Fibroblast of skin of left quadriceps (primary cell): ENCODE measurements around the gene DNAH6.

ENCODE experiments used
- DNase-seq, 2 experiments: peaks; one replicate each; pipeline ENCODE4 v3.0.0-alpha.2; 2013; ENCODE audit warnings: low read depth in 2 of 2

The DNAH6 gene

DNA sequence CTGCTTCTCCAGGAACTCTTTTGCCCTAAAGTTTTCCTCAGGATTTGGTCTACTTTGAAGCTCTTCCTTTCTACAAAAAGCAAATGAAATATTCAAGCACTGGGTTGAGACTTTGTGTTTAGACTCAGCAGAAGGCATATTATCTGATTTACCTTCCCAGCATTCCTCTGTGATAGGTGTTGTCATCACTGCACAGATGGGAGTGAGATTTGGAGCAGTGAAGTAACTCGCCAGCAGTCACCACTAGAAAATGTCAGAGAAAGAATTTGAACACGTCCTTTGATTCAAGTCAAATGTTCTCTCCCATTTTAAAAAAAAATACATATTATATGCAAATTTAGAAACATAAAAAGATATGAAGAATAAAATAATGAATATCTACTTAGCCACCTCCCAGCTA is 112.2 kb downstream of the DNAH6 start:
- DNase-seq = no peak

DNA sequence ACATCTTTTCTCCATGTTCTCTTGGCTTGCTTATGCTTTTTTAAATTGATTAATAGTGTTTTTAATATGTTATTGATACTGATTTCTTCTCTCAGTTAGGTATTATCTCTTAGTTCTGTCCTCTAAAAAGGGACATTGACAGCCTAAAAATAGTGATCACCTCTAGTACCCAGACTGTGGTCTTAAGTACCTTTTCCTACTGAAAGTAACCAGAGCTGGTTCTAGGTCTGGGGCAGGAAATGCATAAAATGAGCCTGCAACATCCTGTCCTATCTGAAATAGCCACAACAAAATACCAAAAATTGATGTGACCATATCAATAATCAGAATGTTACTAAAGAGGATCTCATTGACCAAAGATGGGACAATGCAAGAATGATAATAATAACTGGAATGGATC is 113.3 kb downstream of the DNAH6 start:
- no peak for DNase-seq

DNA sequence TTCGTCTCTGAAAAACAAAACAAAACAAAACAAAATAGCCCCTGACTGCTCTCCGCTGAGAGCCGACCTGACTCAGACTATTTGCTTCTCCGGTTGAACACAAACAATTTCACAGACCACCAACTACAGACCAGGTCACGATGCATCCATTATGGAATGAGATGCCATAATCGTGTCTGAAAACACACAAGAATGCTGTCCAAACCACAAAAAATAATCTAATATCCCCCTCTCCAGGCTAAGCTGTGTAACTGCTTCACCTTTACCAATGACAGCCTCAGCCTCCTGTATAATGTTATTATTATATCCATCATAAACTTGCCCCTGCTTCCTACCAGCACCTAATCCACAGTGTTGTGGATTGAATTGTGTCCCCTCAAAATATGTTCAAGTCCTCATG is 114.7 kb downstream of the DNAH6 start:
- DNase-seq = peak; percentile 3 to 4

DNA sequence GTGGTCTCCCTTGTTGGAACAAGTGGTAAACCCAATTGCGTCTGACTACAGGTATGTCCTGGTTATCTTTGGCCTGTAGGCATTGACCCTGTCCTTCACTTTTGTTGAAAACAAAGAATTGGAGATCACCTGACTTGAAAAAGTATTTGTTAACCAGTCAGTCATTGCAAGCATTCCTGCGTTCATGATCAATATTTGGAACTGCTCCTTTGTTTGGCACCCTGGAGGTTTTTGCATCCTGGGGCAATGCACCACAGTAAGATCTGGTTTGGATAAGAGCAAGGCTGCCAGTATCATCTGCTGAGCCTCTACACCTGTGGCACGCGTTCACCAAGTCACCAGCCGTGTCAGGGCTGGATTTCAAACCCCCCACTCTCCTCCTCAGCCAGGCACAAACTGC is 115.7 kb downstream of the DNAH6 start:
- DNase-seq = no peak

DNA sequence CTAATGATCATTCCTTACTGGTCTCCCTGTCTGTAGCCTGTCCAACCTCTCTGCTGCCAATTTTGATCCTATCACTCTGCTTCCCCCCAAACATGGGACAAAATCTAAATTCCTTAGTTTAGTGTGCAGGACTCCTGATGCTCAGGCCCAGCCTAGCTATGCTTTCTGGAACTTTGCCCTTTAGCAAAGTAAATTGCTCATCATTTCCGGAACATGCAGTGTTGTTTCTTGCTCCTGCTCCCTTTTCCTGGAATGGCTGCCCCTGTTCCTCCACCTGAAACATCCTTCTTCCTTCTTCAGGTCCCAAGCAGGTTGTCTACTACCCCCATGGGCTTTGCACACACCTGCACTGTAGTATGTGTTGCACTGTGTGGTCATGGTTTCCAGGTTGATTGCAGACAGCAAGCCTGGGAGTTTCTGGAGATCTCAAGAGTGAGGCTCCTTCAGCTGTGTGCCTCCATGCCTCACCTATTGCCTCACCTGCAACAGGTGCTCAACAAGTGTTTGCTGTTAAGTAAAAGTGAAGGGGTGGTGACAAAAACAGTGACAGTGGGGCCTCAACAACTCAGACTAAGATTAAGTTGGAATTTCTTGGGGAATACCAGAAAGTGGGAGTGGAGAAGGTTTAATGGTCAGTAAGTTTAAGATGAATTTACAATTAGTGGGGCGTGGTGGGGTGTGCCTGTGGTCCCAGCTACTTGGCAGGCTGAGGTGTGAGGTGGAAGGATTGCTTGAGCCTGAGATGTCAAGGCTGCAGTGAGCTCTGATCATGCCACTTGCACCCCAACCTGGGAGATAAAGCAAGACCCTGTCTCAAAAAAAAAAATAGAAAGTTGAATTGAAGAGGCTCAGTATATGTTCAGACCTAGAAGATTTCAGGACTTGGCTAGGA is 120.0 kb downstream of the DNAH6 start:
- no peak for DNase-seq

DNA sequence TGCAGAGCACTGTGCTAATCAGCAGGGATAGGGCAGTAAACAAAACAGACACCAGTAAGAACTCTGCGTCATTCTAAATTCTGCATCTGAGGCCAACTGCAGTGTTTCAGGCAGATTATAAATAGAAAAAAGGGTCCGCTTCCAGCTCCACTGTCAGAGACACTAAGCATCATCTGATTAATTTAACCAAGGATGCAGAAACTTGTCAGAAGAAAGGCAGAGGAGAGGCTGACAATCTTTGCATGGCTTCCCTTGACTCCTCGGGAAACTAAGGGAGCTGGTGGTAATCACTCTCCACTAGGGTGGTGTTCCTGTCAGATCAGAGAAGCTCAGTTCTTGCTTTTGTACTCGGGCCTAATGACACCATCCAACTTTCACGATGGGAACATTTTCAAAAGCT is 123.5 kb downstream of the DNAH6 start:
- DNase-seq = no peak

DNA sequence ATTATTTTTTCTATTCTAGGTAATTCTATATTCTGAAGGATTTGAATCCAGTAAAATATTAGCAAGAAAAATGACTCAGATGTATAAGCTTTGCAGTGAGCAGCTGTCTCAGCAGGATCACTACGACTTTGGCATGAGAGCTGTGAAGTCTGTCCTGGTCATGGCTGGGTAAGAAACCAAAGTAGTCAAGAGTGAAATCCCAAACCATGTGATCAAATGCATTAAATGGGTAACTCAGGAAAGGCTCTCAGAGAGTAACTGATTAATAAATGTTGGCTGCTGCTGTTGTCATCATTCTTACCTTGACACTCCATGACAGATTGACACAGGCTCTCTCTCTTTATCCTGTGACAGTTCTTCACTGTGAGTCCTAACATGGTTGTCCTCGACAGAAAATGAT is 124.1 kb downstream of the DNAH6 start:
- DNase-seq = no peak

DNA sequence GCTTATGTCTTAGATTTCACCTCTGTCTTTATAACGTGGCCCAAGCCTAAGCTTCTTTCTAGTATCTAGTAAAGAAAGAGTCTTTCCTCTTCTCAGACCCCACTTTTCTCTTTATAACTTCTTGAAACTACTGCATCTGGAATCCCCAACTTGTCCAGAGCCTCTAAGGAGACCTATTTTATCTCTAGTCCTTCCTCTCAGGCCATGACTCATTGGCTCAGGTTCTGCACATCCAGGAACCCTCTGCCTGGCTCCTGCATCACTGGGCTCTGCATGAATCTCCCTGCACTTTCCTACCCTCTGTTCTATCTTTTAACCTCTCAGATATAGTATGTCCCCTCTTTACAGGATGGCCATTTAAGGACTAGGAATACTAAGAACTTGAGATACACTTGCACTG is 124.7 kb downstream of the DNAH6 start:
- no peak for DNase-seq

DNA sequence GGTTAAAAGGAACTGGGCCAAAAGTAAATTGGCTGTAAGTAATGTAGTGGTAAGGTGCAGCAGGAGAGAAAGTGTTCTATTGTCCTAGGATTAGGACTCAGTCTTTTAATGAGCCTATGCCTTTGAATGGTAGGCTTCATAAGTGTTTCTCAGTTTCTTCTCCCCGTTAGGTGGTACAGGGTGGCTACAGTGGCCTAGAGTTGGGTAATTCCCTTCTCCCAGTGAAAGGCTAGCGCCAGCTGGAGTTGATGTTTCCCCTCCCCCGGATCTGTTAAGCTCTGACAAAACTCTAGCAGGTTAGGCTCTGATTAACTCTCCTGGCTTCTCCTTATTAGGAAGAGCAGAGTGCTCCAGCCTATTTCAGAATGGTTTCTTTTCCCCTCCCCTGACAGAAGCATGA is 127.7 kb downstream of the DNAH6 start:
- no peak for DNase-seq

DNA sequence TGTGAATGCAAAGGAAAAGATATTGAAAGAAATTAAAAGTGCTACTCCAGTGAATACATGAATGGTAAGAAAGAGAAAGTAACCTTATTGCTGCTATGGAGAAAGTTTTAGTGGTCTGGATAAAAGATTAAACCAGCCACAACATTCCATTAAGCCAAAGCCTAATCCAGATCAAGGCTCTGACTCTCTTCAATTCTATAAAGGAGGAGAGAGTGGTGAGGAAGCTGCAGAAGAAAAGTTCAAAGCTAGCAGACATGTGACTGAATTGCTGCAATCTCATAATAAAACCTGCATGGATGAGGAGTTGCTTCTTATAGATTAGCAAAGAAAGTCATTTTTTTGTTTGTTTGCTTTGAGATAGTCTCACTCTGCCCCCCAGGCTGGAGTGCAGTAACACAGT is 130.2 kb downstream of the DNAH6 start:
- no peak for DNase-seq

DNA sequence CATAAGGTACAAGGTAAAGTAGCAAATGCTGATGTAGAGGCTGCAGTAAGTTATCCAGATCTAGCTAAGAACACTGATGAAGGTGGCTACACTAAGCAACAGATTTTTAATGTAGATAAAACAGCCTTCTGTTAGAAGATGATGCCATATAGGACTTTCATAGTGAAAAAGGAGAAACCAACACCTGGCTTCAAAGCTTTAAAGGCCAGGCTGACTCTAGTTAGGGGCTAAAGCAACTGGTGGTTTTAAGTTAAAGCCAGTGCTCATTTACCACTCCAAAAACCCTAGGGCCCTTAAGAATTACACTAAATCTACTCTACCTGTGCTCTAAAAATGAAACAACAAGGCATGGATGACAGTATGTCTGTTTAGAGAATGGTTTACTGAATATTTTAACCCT is 131.0 kb downstream of the DNAH6 start:
- DNase-seq = no peak

DNA sequence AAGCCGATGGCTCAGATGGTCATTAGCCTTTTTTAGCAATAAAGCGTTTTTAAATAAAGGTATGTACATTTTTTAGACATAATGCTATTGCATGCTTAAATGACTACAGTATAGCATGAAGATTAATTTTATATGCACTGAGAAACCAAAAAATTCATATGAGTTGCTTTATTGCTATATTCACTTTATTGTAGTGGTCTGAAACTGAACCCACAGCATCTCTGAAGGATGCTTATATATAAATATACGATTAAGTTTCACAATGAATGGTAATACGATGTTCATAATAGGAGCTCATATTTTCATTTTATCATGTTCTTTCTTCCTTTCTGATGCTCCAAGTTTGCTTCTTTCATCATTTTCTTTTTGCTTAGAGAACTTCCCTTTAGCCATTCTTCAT is 132.8 kb downstream of the DNAH6 start:
- DNase-seq = no peak

DNA sequence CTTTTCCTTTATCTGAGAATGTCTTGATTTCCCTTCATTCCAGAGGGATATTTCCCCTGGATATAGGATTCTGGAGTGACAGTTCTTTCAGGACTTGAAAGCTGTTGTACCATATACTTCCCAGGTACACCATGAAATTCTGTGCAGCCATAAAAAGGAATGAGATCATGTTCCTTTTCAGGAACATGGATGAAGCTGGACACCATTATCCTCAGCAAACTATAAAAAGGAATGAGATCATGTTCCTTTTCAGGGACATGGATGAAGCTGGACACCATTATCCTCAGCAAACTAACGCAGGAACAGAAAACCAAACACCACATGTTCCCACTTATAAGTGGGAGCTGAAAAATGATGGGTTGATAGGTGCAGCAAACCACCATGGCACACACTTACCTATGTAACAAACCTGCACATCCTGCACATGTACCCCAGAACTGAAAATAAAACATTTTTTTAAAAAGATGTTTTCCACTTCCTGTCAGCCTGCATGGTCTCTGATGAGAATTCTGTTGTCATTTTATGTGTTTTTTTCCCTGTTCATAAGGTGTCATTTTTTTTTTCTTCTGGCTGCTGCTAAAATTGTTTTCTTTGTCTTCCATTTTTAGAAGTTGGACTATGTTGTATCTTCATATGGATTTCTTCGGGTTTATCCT is 133.3 kb downstream of the DNAH6 start:
- DNase-seq = no peak

DNA sequence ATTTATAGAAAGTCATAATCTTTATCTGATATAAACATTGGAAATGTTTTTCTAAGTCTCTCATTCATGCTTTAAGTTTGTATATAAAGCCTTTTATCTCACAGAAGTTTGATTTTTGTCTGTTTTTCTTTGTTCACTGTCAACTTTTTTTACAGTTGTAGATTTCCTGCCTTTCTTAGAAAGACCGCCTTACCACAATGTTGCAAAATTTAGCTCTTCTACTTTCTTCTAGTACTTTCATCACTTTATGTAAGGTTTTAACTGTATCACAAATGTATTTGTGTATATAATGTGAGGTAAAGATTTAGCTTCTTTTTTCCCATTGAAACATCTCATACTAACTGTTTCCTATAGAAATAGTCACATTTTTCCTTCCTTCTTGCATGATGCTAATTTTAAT is 136.1 kb downstream of the DNAH6 start:
- no peak for DNase-seq

DNA sequence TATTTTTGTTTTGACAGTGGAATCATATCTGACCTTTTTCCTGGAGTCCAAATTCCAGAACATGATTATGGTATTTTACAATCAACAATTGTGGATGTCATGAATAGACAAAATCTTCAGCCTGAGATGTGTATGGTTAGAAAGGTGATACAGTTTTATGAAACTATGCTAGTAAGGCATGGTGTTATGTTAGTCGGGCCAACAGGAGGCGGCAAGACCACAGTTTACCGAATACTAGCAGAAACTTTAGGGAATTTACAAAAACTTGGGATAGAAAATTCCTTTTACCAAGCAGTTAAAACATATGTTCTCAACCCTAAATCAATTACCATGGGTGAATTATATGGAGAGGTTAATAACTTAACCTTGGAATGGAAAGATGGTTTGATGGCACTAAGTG is 137.0 kb downstream of the DNAH6 start:
- DNase-seq = no peak

DNA sequence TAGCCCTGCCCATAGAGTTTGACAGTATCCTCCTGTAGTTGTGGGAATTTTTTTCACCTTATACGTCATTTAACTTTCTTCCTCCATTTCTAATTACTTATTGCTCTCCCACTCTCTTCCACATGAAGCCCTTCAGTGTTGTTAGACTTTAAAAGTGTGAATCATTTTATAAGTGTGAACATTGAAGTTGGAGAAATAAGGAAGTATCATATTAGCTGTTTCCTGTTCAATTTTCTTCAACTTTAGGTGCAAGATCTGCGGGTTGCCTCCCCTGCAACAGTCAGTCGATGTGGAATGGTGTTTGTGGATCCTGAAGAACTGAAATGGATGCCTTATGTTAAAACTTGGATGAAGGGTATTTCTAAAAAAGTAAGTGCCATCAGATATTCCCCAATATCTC is 138.1 kb downstream of the DNAH6 start:
- DNase-seq = no peak

DNA sequence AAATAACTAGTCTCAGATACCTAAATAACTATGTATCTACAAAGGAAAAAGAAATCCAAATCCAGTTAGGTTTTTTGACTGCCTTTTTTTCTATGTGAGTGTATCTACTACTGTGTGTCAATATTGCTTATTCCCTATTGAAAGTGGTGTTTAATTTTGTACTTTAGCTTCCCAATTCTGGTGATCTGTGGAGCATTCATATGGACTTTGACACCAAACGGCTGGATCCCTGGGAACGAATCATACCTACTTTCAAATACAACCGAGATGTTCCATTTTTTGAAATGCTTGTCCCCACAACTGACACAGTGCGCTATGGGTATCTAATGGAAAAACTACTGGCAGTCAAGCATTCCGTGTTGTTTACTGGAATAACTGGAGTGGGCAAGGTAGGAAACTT is 152.8 kb downstream of the DNAH6 start:
- DNase-seq = no peak

DNA sequence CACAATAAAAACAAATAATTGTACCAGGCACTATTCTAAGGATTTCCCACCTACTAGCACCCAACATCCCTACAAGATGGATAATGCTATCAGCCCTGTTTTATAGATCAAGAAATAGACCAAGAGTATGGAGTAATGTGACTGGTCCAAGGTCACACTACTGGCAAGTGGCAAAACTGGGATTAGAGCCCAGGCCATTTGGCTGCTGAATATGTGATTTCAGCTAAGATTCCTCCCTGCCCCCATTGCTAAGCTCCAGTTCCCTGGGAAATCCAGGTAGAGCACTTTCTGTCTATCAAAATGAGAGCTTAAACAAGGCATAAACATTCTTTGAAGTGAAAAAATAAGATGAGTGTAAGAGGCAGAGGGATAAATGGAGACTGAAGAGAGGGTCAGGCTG is 157.8 kb downstream of the DNAH6 start:
- no peak for DNase-seq

DNA sequence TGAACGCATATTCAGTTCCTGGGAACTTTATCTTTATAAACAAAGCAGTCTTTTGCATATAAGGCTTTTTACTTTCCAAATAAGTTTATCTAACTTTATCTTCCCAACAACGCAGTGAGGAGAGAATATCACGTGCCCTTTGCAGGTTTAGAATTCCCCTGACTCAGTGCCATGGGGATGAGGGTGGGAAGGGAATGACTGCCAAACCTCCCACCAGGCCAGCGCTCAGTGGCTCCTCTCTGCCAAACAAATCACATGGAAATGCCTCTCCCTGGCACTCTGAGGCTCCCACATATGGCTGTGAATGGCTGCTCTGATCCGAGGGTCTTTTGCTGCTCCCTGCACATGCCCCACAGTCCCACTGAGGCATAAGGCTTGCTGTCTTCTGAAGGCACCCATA is 158.3 kb downstream of the DNAH6 start:
- DNase-seq = no peak

DNA sequence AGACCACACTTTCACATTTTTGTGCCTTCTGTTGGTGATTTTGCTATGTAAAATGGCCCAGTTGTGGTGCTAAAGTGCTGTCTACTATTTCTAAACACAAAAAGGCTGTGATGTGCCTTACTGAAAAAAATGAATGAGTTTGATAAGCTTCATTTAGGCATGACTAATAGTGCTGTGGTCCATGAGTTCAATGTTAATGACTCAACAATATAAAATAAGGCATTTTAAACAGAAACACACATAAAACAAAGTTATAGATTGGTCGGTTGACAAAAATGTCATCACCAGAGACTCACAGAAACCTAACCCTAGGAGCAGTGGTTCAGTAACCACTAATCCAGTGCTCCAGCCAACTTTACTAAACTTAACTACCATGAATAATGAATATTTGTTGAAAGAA is 160.0 kb downstream of the DNAH6 start:
- peak; percentile 65 to 68 for DNase-seq

DNA sequence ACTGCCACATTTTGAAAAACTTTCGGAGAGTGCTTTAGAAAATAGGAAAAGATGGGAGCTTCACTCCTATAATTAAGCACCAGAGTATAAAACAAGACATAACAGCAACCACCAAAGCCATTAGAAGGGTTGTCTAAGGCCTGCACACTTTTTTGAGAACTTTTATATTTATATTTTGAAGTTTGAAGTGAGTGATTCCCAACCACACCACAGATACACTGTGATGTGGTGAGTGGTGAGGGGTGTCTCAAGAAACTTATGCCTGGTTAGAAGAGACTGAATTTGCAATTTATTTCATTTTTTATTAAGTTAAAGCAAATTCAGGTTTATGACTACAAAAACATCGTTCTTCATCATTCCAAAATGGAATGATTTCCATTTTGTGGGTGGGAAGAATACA is 161.9 kb downstream of the DNAH6 start:
- no peak for DNase-seq

DNA sequence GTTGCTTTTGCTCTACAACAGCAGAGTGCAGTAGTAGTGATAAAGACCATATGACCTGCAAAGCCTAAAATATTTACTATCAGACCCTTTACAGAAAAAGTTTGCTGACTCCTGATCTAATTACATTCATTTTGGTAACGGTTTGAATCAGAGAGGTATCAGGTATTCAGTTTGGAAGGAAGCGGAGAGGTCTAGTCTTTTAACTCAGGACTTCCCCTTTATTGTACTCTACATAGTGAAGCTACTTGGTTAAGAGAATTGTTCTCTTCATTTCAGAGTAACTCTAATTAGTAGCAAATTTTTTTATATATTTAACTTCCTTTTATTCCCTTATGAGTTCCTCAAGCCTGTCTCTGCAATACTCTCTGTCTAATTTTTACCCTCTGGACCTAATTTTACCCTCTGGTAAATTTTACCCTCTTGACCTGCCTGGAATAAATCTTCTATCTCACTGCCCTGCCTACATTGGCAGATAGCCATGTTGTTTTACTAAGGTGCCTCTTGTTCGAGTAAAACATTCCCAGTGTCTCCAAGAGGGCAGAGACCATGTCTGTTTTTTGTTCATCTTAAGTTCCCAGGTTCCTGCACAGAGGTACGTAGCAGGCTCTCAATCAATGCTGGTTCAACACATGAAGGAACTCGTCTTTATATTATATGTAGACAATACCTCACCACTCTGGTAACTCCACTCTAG is 170.6 kb downstream of the DNAH6 start:
- no peak for DNase-seq
